ENCODE results near the gene RAB31. TPM values are rescaled to one million over a fixed set of nuclear protein-coding genes. Genes with fewer than 3 reads are reported as not detected.

The RAB31 gene
- total RNA-seq, 4 donors from 2014 or later: 27.1 to 54.4 (median 44.3) TPM

GRCh38 chr18:9751371-9752031 is 43.4 kb downstream of the RAB31 start:
- peaks cover 0 to 24% (median 14%) of the 10 kb centered on the region in 4 donors for H3K4me1 ChIP-seq
- H3K27me3 ChIP-seq: no peaks in the 10 kb centered on the region
- H3K27ac ChIP-seq: no peak overlapping the region
- no peak for DNase-seq (ENCODE audit: low spot score in 2 of 2)
- no peak for TF ChIP-seq EP300 (IDR thresholded peaks at IDR 0.05)
- TF ChIP-seq POLR2A (IDR thresholded peaks at IDR 0.05): no peak
- TF ChIP-seq CTCF (IDR thresholded peaks at IDR 0.05): no peak
- 91 to 94% methylated on average over 8 of the region's 8 CpGs for WGBS, 2 donors
- no peaks in the 10 kb centered on the region for H3K9me3 ChIP-seq
- H3K4me3 ChIP-seq: no peak overlapping the region
- H3K36me3 ChIP-seq: no peaks in the 10 kb centered on the region

GRCh38 chr18:9753846-9754245 is 45.7 kb downstream of the RAB31 start:
- Histone ChIP-seq H3K4me3 (no peak overlapping the region), H3K27me3 (no peaks in the 10 kb centered on the region), H3K9me3 (no peaks in the 10 kb centered on the region), H3K36me3 (no peaks in the 10 kb centered on the region), H3K27ac (no peak overlapping the region), H3K4me1 (peaks cover 0 to 25% (median 17%) of the 10 kb centered on the region in 4 donors)
- WGBS, 2 donors: 91 to 94% methylated on average over 7 of the region's 7 CpGs
- TF ChIP-seq EP300 (IDR thresholded peaks at IDR 0.05) (no peak), POLR2A (IDR thresholded peaks at IDR 0.05) (no peak), CTCF (IDR thresholded peaks at IDR 0.05) (no peak)
- DNase-seq (ENCODE audit: low spot score in 2 of 2): no peak

- Histone ChIP-seq H3K4me3 (no peak overlapping the region), H3K4me1 (peaks cover 0 to 20% (median 10%) of the 10 kb centered on the region in 4 donors), H3K36me3 (no peaks in the 10 kb centered on the region), H3K27ac (no peak overlapping the region), H3K27me3 (no peaks in the 10 kb centered on the region), H3K9me3 (no peaks in the 10 kb centered on the region)
- WGBS, 2 donors: 45 to 50% methylated on average over 2 of the region's 3 CpGs
- no peak for DNase-seq (ENCODE audit: low spot score in 2 of 2)
- no peak for TF ChIP-seq CTCF (IDR thresholded peaks at IDR 0.05)
- TF ChIP-seq POLR2A (IDR thresholded peaks at IDR 0.05): no peak
- TF ChIP-seq EP300 (IDR thresholded peaks at IDR 0.05): no peak
These were observed 47.0 kb downstream of the RAB31 start for GRCh38 chr18:9755110-9755509.

GRCh38 chr18:9755615-9756014 is 47.5 kb downstream of the RAB31 start:
- H3K27me3 ChIP-seq: no peaks in the 10 kb centered on the region

More at GRCh38 chr18:9755615-9756014, 47.5 kb downstream of the RAB31 start:
- Histone ChIP-seq H3K9me3 (no peaks in the 10 kb centered on the region), H3K36me3 (no peaks in the 10 kb centered on the region), H3K27ac (no peak overlapping the region), H3K4me3 (no peak overlapping the region), H3K4me1 (peaks cover 0 to 15% (median 7%) of the 10 kb centered on the region in 4 donors)
- 48 to 54% methylated on average over 3 of the region's 3 CpGs for WGBS, 2 donors
- DNase-seq (ENCODE audit: low spot score in 2 of 2): no peak
- TF ChIP-seq CTCF (IDR thresholded peaks at IDR 0.05): no peak
- peak in 1 of 2 donors; percentile 40 for TF ChIP-seq EP300 (IDR thresholded peaks at IDR 0.05)

Data from tibial nerve (tissue), 4 donors.